GM18861 (cell line): ENCODE data around the gene NADK.

Source experiments
- ATAC-seq: cut with Tn5 transposase; IDR thresholded peaks from one replicate; pipeline ENCODE4 v1.9.1; 2021; ENCODE audit not compliant: unreplicated experiment

Gene NADK

GRCh38 chr1:1768249-1768992, 9.8 kb downstream of the NADK start:
- no peak for ATAC-seq

DNA sequence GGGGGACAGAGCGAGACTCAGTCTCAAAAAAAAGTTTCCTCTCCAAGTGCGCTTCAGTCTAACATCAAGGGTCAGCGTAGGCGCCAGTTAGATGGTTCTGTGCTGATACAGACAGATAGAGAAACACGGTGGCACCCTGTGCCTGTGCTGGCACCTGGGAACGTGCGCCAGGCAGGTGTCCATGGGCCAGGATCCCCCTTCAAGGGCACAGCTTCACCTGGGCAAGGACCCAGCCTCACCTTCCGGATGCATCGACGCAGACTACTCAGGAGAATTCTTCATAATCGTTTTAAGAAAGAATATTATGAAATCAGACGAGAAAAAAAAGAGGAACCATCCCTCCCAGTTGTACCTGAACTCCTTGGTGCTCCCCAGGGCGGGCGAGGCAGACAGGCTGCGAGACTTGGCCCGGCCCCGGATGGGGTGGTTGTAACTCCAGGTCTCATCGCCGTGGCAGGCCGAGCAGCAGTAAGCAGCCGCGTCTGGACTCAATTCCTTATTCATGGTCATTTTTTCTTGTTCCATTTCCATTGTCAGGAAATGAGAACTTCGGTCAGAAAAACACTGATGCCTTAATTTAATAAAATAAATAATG, 13.3 kb downstream of the NADK start:
- ATAC-seq = no peak

GRCh38 chr1:1763657-1764621, 14.3 kb downstream of the NADK start:
- ATAC-seq = no peak

GRCh38 chr1:1761504-1762376, 16.5 kb downstream of the NADK start:
- no peak for ATAC-seq

DNA sequence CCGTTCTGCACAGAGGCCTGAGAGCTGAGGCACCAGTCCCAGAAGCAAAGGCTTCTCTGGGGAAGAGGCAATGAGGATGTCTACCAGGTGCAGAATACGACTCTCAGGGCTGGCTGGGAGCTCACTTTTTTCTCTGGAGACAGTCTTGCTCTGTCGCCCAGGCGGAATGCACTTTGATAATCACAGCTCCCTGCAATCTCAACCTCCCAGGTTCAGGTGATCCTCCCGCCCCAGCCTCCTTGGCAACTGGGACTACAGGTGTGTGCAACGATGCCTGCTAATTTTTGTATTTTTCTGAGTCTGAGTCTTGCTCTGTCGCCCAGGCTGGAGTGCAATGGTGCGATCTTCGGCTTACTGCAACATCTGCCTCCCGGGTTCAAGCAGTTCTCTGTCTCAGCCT, 17.6 kb downstream of the NADK start:
- ATAC-seq = no peak

GRCh38 chr1:1760345-1760650, 18.0 kb downstream of the NADK start:
- ATAC-seq = no peak

GRCh38 chr1:1759456-1760344, 18.6 kb downstream of the NADK start:
- ATAC-seq = no peak

GRCh38 chr1:1758692-1759455, 19.4 kb downstream of the NADK start:
- no peak for ATAC-seq

DNA sequence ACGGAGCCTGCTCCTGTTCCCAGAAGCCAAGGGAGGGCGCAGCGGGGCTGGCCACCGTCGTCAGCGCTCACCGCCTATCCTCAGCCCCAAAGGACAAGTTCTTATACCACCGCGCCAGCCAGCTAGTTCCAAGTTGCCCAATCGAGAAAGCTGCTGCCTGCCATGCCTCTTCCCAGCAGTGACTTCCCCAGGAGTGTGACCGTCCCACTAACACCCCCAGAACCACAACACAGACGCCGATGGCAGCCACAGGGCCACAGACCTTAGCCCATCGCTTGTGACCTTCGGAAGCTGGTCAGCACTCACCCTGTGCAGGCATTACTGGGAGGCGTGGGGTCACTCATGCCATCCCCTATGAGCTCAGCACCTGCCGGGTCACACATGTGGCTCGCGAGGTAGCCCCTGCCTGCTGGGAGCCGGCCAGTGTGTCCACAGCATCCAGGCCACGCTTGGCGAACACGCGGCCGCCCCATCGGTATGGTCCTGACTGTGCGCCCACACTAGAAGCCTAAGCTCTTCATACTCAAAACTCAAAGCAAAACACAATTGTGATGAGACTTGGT, 20.1 kb downstream of the NADK start:
- no peak for ATAC-seq

DNA sequence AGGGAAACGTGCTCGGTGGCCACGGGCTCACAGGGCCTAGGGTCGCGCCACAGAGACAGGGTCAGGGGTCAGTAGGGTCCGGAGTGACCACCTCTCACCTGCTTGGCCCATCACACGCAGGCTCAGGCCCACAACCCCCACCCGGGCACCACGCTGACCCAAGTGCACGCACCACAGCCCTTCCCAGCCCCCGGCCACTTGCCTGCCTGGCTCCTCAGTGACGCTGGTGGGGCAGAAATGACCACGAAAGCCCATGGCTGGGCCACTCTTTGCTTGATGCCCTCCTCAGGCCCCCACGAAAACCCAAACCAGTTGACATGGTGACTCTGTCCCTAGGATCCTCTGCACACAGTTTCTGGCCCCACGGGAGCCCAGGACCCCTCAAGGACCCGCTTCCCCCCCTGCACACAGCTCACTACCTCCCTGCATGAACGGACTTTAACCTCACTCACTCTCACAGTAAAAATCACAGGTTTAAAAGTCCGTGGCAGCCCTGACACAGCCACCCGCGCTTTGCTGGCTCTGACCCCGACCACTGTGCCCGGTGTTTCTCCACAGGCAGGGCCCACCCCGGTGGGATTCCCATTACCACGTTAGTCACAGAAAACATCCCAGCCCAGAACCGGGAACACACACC, 20.7 kb downstream of the NADK start:
- no peak for ATAC-seq

- no peak for ATAC-seq
These were observed 21.4 kb downstream of the NADK start for GRCh38 chr1:1756661-1757421.

DNA sequence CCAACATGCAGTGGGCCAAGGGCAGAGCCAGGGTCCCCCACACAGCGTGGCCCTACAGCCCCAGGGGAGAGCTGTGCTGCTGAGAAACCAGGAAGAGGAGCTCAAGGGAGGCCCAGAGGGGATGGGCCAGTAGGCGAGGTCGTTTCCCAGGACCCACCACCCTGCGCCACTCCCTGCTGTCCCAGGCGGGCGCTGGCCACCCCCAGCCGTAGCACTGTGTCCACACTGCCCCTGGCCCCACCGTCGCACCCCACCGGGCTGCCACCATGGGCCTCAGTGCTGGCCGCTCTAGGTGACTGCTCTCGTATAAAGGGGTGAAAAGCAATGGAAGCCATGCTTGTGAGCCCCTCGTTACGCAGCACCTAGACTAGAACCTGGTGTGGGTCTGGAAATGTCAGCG, 22.4 kb downstream of the NADK start:
- ATAC-seq = no peak

DNA sequence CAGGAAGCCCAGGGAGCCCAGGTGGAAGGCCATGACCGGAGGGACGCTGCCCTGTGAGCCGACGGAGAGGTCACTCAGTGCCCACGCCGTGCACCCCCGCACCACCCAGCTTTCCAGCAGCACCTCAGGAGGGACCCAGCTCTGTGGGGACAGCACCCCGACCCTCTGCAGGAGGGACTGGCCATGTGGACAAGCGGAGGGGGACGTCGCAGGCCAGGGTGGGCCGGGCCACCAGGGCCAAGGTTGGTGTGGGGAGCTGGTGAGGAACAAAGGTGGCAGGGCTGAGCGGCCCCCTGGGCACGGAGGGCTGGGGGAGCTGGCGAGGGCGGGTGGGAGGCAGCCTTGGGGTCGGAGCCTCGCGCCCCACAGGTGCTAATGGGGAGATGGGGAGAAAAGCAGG, 22.8 kb downstream of the NADK start:
- ATAC-seq = no peak

GRCh38 chr1:1754051-1754815, 24.0 kb downstream of the NADK start:
- no peak for ATAC-seq

- no peak for ATAC-seq
These were observed 24.7 kb downstream of the NADK start for GRCh38 chr1:1753607-1754005.

DNA sequence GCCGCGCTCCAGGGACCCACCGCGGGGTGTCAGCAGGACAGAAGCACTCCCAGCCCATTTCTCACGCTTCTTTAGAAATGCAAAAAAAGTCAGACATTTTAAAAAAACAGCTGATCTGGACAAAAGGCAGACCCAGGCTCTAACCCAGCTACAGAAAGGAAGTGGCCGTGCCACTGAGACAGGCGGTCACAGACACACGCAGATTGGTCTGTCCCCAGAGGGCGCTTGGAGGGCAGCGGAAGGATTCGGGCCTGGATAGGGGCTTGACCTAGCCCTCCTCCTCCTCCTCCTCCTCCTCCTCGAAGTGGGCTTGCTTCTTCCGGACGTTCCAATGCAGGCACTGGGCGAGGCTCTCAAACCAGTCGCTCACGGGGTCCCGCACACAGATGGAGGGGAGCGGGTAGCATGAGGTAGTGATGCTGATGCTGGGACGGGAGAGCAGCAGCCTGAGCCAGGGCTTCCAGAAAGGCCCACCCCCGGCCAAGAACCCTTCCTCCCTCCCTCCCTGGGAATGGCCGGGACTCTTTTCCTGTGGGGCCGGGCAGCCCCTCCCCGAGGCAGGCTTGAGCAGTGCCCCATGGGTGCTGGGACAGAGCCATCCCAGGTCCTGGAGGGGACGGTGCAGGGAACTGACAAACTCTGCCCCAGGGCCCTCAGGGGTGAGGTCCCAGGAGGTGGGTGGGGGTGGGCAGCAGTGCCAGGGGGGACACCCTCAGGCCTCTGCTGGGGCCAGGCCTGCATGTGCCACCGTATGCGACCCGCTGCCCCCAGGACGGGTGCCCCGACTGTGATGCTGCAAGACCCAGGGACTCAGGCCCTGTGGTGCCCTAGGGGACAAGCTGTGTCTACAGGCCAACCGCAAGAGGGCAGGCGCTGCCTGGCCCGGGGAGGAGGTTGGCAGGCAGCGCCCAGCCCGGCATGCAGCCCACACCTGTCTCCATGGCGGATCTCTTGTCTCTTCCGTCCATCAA, 25.3 kb downstream of the NADK start:
- no peak for ATAC-seq
